ENCODE results near the gene PKDREJ.
A peak's percentile ranks its signal among the peaks of the same experiment; 100 is the strongest.
"Not testable (repeated sequence)": the region's sequence is repeated elsewhere in the genome, so short reads cannot be mapped to it uniquely, and the experiment has no call there.

PKDREJ gene

GRCh38 chr22:46274381-46274780, 11.2 kb upstream of the PKDREJ start:
- Histone ChIP-seq H3K9me3 (replicated peaks in 1 of 11) (peaks cover 0 to 9% (median 0%) of the 10 kb centered on the region in 11 experiments; a peak in 2 of 22 replicates), H3K9ac (no peak overlapping the region), H4K20me1 (peaks cover 0 to 10% (median 0%) of the 10 kb centered on the region in 11 experiments; a peak in 1 of 22 replicates), H3K4me2 (peak overlapping the region in 3 of 11 experiments; percentile 29 to 36 (median 31); a peak in 3 of 22 replicates), H3K27me3 (no peaks in the 10 kb centered on the region), H3K4me1 (peaks cover 7 to 33% (median 22%) of the 10 kb centered on the region in 10 experiments; a peak in 19 of 20 replicates), H3K36me3 (peaks cover 5 to 78% (median 22%) of the 10 kb centered on the region in 11 experiments; a peak in 18 of 22 replicates), H3K27ac (no peak overlapping the region), H3K4me3 (no peak overlapping the region)
- no peak for TF ChIP-seq Cebpa-rat (IDR thresholded peaks at IDR 0.05)

DNA sequence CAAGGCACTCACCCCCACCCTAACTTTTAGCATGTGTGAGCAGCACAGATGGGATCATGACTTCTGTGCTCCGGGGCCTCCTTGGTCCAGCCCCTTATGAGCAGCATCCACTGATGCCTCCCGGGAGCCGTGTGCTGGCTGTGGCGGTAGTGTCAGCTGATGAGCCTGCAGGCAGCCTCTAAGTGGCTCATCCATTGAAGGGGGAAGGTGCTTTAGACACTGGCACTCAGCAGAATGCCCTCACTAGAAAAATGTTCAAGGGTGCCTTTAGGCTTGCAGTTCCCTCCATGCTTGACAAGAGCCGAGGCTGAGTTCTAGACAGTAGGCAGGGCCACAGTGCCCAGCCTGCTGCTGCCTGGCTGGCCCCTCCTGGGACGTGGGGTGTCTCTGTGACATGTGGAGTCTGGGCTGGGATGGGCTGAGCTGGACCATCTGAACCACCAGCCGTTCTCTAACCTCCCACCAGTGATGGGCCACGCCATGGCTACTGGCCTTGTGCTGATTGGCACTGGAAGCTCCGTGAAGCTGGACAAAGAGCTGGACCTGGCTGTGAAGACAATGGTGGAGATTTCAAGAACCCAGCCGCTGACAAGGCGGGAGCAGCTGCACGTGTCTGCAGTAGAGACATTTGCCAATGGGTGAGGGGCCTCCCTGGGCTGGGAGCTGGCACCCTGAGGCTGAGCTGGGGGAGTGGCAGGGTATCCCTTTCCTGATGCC, 10.4 kb upstream of the PKDREJ start:
- Histone ChIP-seq H3K4me1 (peaks cover 15 to 34% (median 25%) of the 10 kb centered on the region in 10 experiments; a peak in 19 of 20 replicates), H3K9ac (peak overlapping the region in 1 of 11 experiments; percentile 10; a peak in 1 of 22 replicates), H3K27ac (no peak overlapping the region), H3K9me3 (replicated peaks in 1 of 11) (peaks cover 0 to 7% (median 0%) of the 10 kb centered on the region in 11 experiments; a peak in 2 of 22 replicates), H3K36me3 (peaks cover 5 to 70% (median 14%) of the 10 kb centered on the region in 11 experiments; a peak in 18 of 22 replicates), H3K4me3 (no peak overlapping the region), H3K27me3 (no peaks in the 10 kb centered on the region), H3K4me2 (peak overlapping the region in 6 of 11 experiments; percentile 6 to 36 (median 32); a peak in 7 of 22 replicates), H4K20me1 (peaks cover 0 to 10% (median 0%) of the 10 kb centered on the region in 11 experiments; a peak in 1 of 22 replicates)
- no peak for TF ChIP-seq Cebpa-rat (IDR thresholded peaks at IDR 0.05)

GRCh38 chr22:46272762-46273431, 9.8 kb upstream of the PKDREJ start:
- no peak overlapping the region for H3K27ac ChIP-seq
- peak overlapping the region in 1 of 11 experiments; percentile 10; a peak in 1 of 22 replicates for H3K9ac ChIP-seq
- peak overlapping the region in 6 of 11 experiments; percentile 6 to 39 (median 32); a peak in 8 of 22 replicates for H3K4me2 ChIP-seq
- peaks cover 0 to 6% (median 5%) of the 10 kb centered on the region in 11 experiments; a peak in 7 of 22 replicates for H3K27me3 ChIP-seq
- H3K36me3 ChIP-seq, result peaks cover 0 to 63% (median 8%) of the 10 kb centered on the region in 11 experiments; a peak in 15 of 22 replicates
- no peak overlapping the region for H3K4me3 ChIP-seq
- peaks cover 0 to 5% (median 0%) of the 10 kb centered on the region in 11 experiments; a peak in 2 of 22 replicates for H3K9me3 ChIP-seq (replicated peaks in 1 of 11)
- TF ChIP-seq Cebpa-rat (IDR thresholded peaks at IDR 0.05), result no peak
- H3K4me1 ChIP-seq, result peaks cover 20 to 41% (median 31%) of the 10 kb centered on the region in 10 experiments; a peak in 19 of 20 replicates
- H4K20me1 ChIP-seq, result peaks cover 0 to 10% (median 0%) of the 10 kb centered on the region in 11 experiments; a peak in 1 of 22 replicates

- peaks cover 23 to 46% (median 33%) of the 10 kb centered on the region in 10 experiments; a peak in 19 of 20 replicates for H3K4me1 ChIP-seq
- H3K27me3 ChIP-seq, result peaks cover 0 to 13% (median 11%) of the 10 kb centered on the region in 11 experiments; a peak in 9 of 22 replicates
- TF ChIP-seq Cebpa-rat (IDR thresholded peaks at IDR 0.05), result no peak
- H3K36me3 ChIP-seq, result peaks cover 0 to 56% (median 8%) of the 10 kb centered on the region in 11 experiments; a peak in 13 of 22 replicates
- H4K20me1 ChIP-seq, result peaks cover 0 to 10% (median 0%) of the 10 kb centered on the region in 11 experiments; a peak in 1 of 22 replicates
- H3K9me3 ChIP-seq (replicated peaks in 1 of 11), result peaks cover 0 to 5% (median 0%) of the 10 kb centered on the region in 11 experiments; a peak in 1 of 22 replicates
- peak overlapping the region in 4 of 11 experiments; percentile 1 to 39 (median 28); a peak in 7 of 22 replicates for H3K4me2 ChIP-seq
- H3K9ac ChIP-seq, result no peak overlapping the region
- no peak overlapping the region for H3K27ac ChIP-seq
- no peak overlapping the region for H3K4me3 ChIP-seq
Observed at GRCh38 chr22:46272196-46272595, 9.1 kb upstream of the PKDREJ start.

GRCh38 chr22:46269564-46269963, 6.4 kb upstream of the PKDREJ start:
- H3K36me3 ChIP-seq, result peaks cover 0 to 32% (median 8%) of the 10 kb centered on the region in 11 experiments; a peak in 10 of 22 replicates
- peaks cover 14 to 25% (median 22%) of the 10 kb centered on the region in 11 experiments for H3K9me3 ChIP-seq (replicated peaks in 1 of 11)
- peak overlapping the region in 5 of 11 experiments; percentile 89 to 96 (median 91); a peak in 8 of 22 replicates for H3K4me2 ChIP-seq
- peaks cover 23 to 44% (median 33%) of the 10 kb centered on the region in 10 experiments; a peak in 19 of 20 replicates for H3K4me1 ChIP-seq
- peak overlapping the region in 1 of 11 experiments; percentile 7; a peak in 2 of 22 replicates for H3K9ac ChIP-seq
- no peak overlapping the region for H3K27ac ChIP-seq
- no peak for TF ChIP-seq Cebpa-rat (IDR thresholded peaks at IDR 0.05)
- peaks cover 0 to 10% (median 0%) of the 10 kb centered on the region in 11 experiments; a peak in 1 of 22 replicates for H4K20me1 ChIP-seq
- peaks cover 4 to 20% (median 12%) of the 10 kb centered on the region in 11 experiments; a peak in 14 of 22 replicates for H3K27me3 ChIP-seq
- peak overlapping the region in 1 of 10 experiments; percentile 76; a peak in 1 of 20 replicates for H3K4me3 ChIP-seq

DNA sequence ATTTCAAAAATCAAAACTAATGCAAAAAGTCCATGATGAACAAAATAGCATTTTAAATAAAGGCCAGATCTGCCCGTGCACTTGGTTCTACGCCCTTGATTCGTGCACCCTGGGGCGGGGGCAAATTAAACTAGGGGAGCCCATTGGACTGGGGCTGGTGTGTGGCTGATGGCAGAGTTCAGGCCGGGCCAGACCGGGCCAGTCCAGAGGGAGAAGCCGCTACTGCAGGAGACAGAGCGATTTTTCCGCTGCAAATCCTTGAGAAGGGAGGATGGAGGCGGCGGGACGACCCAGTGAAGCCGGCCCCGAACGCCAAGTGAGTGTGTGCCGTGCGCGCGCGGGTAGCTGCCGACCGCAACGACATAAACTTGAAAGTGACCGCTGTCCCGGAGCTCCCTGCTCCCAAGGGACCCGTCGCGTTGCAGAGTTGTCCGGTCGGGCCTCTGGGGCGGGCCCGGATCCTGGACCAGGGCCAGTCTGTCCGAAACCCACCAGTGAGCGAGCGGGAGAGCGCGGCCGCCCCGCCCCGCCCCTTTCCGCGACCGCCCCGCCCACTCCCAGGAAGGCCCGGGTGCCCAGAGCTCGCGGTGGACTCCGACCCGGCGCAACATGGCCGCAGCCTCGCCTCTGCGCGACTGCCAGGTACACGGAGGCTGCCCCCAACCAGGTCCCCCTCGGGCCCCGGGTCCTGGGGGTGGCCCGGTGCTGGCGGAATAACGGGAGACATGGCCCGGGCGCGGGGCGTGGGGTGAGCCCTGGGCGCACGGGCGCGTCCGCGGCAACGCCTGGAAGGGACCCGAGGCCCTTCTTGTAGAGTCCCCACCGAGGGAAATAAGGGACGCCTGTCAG, 4.5 kb upstream of the PKDREJ start, which contains the start of gene TTC38:
Gene TTC38 (plus strand): TSS at position 578 of the 849 bp plus-strand sequence. CDS start 32 bp downstream, at position 610.
- Histone ChIP-seq H3K4me2 (peak within 1 kb of the TSS; percentile 82 to 96 (median 91)), H3K9ac (peak within 1 kb of the TSS; percentile 49 to 84 (median 72); a peak in 21 of 22 replicates), H3K27ac (peak within 1 kb of the TSS in 8 of 11 experiments; percentile 43 to 68 (median 58); a peak in 13 of 22 replicates), H3K4me3 (peak within 1 kb of the TSS; percentile 58 to 80 (median 66)), H4K20me1 (no peaks in the 10 kb centered on the region), H3K27me3 (peaks cover 4 to 20% (median 12%) of the 10 kb centered on the region in 11 experiments; a peak in 14 of 22 replicates), H3K36me3 (peaks cover 0 to 12% (median 1%) of the 10 kb centered on the region in 11 experiments; a peak in 9 of 22 replicates), H3K4me1 (peaks cover 14 to 31% (median 25%) of the 10 kb centered on the region in 10 experiments), H3K9me3 (replicated peaks in 1 of 11) (peaks cover 29 to 44% (median 41%) of the 10 kb centered on the region in 11 experiments)
- TF ChIP-seq Cebpa-rat (IDR thresholded peaks at IDR 0.05), result no peak

GRCh38 chr22:46265627-46266026, 2.5 kb upstream of the PKDREJ start:
- not testable (repeated sequence) for H3K4me2 ChIP-seq, H3K27ac ChIP-seq, H4K20me1 ChIP-seq, H3K36me3 ChIP-seq, H3K9ac ChIP-seq
- H3K27me3 ChIP-seq, result peaks cover 4 to 20% (median 12%) of the 10 kb centered on the region in 11 experiments; a peak in 14 of 22 replicates
- peaks cover 10 to 31% (median 15%) of the 10 kb centered on the region in 10 experiments for H3K4me1 ChIP-seq
- H3K4me3 ChIP-seq, result peak overlapping the region in 2 of 10 experiments; percentile 18 to 31; a peak in 1 of 20 replicates
- H3K9me3 ChIP-seq (replicated peaks in 1 of 11), result peaks cover 43 to 63% (median 60%) of the 10 kb centered on the region in 11 experiments

DNA sequence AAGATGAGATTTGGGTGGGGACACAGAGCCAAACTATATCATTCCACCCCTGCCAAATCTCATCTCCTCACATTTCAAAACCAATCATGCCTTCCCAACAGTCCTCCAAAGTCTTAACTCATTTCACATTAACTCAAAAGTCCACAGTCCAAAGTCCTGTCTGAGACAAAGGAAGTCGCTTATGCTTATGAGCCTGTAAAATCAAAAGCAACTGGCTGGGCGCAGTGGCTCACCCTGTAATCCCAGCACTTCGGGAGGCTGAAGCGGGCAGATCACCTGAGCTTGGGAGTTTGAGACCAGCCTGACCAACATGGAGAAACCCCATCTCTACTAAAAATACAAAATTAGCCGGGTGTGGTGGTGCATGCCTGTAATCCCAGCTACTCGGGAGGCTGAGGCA, 1.4 kb upstream of the PKDREJ start:
- Histone ChIP-seq H3K4me1 (peaks cover 10 to 27% (median 16%) of the 10 kb centered on the region in 10 experiments), H3K4me3 (peak overlapping the region in 1 of 10 experiments; percentile 18; a peak in 2 of 20 replicates), H3K9me3 (replicated peaks in 1 of 11) (peaks cover 46 to 75% (median 69%) of the 10 kb centered on the region in 11 experiments), H3K27me3 (peaks cover 4 to 20% (median 12%) of the 10 kb centered on the region in 11 experiments; a peak in 14 of 22 replicates)
- H3K36me3 ChIP-seq, H3K4me2 ChIP-seq, H4K20me1 ChIP-seq, H3K27ac ChIP-seq, H3K9ac ChIP-seq: not testable (repeated sequence)

Data from BLaER1 treated with 17β-estradiol and CSF1 and Interleukin-3, amounts not matched to agents 10 nM and 100 nM (cell line).